Suppressor macrophage treated with lipopolysaccharide for 4 hours (primary cell): ENCODE results near the gene NR0B1.

Source experiments
- DNase-seq: peaks from one replicate; pipeline ENCODE4 v3.0.0-alpha.2; 2020

The NR0B1 gene

GRCh38 chrX:30270639-30271038 is 38.6 kb downstream of the NR0B1 start:
- DNase-seq: peak; percentile 21

DNA sequence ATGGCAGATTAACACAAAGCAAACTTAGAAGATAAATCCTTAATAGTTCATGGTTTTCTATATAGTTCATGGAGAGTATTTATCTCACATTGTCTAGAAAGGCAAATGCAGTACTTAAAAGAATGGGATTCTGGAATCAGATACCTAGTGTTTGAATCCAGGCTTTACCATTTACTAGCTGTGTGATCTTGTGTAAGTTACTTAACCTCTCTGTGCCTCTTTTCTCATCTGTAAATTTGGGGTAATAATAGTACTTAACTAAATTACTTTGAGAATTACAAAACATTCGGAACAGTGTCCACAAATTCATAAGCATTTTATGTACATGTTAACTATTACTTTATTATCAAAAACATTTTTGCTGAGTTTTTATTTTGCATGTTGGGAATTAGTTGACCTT is 46.4 kb downstream of the NR0B1 start:
- DNase-seq: no peak

- DNase-seq: no peak
Measured at GRCh38 chrX:30261012-30261411, 48.2 kb downstream of the NR0B1 start.

DNA sequence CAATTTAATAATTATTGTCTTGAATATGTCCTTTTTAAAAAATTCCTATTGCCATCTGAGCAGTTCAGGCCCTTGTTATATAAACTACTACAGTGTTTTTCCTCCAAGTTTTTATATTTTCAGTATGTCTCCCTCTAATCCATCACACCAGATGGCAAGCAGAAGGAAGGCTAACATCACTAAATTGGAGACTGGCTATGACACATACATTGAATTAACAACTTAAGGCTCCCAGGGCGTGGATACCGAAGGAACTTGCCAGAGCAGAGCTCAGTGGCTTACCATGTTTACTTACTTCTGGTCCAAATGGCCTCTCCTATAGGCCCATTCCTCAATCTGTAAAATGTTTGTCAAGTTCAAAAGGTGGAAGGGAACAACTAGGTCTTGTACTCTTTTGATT is 49.3 kb downstream of the NR0B1 start:
- no peak for DNase-seq
